Middle frontal gyrus (tissue), 1 donor: ENCODE results near the gene SRP54.
"Not testable (repeated sequence)": the region's sequence is repeated elsewhere in the genome, so short reads cannot be mapped to it uniquely, and the experiment has no call there.

Experiments used
- DNase-seq: peaks from one replicate; pipeline ENCODE4 v3.0.0-alpha.2; 2015; ENCODE audit warnings: low spot score; ENCODE audit errors: extremely low spot score

Gene SRP54

DNA sequence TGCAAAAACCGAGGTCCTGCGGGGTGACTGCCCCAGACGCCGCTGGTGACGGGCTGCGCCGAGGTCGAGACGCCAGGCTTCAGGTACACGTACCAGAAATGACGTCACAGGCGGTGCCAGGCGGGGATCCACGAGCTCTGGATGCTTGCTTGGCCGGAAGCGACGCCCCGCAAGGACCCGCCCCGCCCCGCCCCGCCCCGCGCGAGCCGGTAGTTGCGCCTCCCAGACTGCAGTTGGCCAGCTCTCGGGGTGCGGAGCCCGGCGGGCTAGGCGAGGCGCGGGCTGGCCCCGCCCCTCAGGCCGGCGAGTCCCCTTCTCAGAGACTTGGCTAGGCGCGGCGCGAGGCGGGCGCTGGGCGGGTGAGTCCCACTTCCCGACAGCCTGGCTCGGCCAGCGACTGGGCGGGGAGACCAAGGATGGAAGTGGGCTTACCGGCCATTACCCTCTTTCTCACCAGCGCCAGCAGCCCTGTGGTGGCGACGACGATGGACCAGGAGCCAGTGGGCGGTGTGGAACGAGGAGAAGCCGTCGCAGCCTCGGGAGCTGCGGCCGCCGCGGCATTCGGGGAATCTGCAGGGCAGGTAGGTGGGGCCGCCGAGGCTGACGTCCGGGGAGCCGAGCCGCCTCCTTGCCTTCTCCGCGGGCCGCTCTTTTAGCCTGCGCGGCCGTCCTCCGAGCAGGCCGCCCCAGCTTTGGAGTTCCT lies 63.4 kb downstream of the SRP54 start, which contains the start of gene FAM177A1:
TSS of gene FAM177A1 (plus strand) at position 225 of the 703 bp plus-strand sequence. CDS start at position 417, 192 bp downstream.
- DNase-seq = peak; percentile 92

DNA sequence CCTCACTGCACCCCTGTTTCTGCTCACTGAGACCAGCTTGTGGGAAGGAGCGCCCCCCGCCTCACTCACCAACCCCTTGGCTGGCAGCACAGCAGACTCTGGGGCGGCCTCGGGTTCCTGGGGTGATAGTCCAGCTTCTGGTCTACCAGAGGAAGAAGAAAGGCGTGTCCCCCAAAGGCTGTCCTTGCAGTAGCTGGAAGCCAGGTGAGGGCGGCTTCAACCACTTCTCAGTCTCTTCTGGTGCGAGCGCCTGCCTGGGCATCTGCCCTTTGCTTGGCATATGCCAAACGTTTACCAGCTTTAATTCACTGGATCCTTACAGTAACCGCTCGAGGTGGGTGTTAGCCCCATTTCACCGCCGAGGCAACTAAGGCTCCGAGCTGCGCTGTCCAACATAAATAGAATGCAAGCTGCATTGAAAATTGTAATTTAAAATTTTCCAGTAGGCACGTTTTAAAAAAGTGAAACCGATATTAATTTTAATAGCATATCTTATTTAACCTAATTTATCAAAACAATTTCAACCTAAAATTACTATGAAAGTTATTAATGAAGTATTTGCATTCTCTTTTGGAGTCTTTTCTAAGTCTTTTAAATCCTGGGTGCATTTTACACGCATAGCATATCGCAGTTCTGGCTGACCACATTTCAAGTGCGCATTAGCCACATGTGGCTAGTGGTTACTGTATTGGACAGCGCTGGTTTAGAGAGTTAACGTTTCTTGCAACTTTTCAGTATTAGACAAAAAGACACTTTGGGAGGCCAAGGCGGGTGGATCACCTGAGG lies 64.2 kb downstream of the SRP54 start:
- DNase-seq = no peak

DNA sequence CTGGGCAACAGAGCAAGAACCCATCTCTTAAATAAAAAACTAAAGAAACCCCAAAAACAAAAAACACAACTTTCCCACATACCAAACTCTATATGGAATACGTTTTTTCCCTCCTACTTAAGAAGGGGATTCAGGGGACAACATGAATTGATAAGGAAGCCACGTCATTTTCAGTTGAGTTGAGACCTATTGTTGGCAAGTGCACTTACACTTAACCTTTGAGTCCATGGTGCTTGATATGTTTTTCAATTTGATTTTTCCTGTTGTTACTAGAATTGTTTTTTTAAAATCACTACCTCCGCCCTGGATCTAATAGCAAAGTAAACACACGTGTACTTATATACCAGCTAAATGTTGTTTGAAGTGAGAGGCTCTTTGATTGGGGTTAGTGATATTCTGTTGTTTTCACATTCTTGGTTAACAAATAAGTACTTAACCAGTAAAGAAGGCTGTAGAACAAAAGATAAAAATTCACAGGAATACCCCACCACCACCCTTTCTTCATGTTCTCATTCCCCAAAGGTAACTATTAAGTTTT lies 65.3 kb downstream of the SRP54 start:
- DNase-seq = no peak

DNA sequence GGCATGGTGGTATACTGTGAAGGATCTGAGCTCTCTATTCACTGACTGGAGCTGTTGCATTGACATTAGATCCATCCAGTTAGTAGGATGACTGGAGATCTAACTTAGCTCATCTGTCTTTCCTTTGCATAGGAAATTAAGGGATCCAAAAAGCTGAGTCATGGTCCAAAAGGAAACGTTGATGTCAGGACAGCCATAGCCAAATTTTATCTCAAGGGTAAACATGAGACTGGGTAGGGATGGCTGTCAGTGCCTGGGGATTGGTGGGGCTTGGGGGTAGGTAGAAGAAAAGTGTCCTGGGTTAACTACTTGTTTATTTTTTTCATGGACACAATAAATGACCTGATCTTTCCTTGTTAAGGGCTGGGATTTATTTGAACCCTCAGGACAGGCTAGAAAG lies 67.9 kb downstream of the SRP54 start:
- no peak for DNase-seq

DNA sequence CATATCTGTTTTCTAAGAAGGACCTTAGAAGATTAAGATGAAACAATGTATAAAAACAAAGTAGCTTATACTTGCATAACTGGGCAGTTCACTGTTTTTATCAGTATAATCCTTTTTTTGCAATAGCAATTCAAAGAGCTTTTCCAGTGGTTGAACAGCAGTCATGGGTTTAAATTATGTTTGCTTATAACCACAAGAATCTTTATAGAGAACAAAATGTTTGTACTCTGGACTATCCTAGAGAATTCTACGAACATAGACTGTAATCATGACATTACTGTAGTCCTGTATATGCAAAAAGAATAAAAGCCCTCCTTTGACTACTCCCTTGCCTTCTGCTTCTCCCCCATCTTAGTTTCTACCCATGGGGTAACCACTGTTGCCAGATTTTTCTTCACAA lies 69.0 kb downstream of the SRP54 start:
- no peak for DNase-seq

- no peak for DNase-seq
Measured at GRCh38 chr14:35052637-35053036, 69.8 kb downstream of the SRP54 start.

GRCh38 chr14:35061113-35061791 lies 78.5 kb downstream of the SRP54 start:
- not testable (repeated sequence) for DNase-seq

- DNase-seq = not testable (repeated sequence)
Measured at GRCh38 chr14:35065731-35066130, 82.9 kb downstream of the SRP54 start.

DNA sequence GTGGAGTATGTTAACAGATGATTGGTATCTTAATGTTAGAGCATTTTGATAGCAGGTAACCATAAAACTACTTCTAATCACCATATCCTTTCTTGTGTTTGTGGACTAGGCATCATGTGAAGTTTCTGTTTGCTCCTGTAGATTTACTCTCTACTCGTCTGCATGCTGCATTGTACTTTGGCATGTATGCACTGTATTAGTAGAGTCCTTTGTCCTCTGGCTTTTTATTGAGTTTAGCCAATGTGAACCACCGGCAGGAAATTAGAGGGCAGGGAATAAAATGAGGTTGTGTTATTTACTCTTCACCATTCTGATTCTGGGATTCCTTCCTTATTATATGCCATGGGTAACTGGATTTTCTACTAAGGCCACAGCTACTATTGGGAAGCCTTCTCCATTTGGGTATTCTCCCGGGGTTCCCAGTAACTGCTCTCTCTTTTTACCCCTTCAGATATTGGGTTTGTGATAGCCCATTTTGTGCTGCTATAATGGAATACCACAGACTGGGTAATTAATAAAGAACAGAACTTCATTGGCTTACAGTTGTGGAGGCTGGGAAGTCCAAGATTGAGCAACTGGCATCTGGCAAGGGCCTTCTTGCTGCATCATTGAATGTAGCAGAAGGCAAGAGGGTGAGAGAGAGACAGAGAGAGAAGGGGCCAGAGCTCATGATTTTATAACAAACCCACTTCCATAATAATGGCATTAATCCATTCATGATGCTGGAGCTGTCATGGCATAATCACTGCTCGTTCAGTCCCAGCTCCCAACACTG lies 85.6 kb downstream of the SRP54 start:
- DNase-seq = no peak

GRCh38 chr14:35072226-35072625 lies 89.4 kb downstream of the SRP54 start:
- no peak for DNase-seq

DNA sequence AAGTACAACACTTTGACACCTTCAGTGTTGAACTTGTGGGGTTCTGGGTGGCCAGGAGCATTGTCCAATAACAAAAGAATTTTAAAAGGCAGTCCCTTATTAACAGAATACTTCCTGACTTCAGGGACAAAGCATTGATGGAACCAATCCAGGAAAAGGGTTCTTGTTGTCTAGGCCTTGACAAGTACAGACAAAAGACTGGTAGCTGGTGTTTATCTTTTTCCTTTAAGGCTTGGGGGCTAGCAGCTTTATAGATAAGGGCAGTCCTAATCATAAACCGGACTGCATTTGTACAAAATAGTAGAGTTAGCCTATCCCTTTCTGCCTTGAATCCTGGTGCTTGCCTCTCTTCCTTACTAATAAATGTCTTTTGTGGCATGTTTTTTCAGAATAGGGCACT lies 90.7 kb downstream of the SRP54 start:
- DNase-seq = no peak

- DNase-seq = no peak
Measured at GRCh38 chr14:35078082-35078481, 95.3 kb downstream of the SRP54 start.
